ENCODE data around the gene CENPVL3.
"Not testable (repeated sequence)": the region's sequence is repeated elsewhere in the genome, so short reads cannot be mapped to it uniquely, and the experiment has no call there.

CENPVL3 gene

DNA sequence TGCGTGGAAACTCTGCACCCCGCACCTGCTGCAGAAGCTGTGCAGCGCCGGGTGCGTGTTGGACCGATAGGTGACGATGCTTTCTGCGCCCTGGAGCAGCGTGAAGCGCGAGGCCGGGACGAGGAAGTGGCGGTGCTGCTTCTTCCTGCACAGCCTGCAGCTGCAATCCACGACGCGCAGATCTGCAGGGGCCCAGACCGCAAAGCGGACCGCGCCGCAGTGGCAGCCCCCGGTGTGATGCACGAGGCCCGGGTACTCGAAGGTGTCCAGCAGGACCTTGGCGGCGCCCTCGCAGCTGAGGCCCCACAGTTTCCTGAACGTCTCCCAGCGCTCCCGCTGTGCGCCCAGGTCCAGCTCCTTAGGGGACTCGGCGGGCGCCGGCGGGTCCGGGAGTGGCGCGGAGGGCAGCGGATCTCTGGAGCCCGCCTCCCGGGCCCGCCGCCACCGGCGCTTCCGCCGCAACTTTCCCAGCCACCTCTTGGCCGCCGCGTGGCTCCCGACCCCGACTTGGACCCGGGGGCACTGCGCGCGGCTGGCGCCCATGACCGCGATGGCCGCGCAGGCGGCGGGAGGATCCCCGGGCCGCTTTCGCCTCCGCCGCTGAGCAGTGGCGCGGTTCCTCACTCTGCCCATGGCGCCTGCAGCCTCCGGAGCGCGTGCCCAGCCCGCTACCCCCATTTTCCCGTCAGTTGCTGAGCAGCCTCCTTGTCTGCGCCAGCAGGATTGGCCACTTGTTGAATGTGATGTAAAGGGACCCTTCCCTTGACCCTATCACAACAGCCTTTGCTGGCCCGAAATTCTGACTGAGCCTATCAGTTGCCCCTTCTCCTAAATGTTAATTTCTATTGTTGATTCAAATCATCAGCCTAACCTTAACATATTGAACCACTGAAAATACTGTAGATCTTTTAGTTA lies at the start of gene CENPVL3:
CENPVL3 (minus strand) TSS at position 672 of the 915 bp plus-strand sequence; CDS start at position 633, 39 bp downstream.
- not testable (repeated sequence) for H3K27ac ChIP-seq

GRCh38 chrX:51665981-51666380 lies 47.3 kb upstream of the CENPVL3 start:
- no peak overlapping the region for H3K27ac ChIP-seq
- TF ChIP-seq, protein P1, sequence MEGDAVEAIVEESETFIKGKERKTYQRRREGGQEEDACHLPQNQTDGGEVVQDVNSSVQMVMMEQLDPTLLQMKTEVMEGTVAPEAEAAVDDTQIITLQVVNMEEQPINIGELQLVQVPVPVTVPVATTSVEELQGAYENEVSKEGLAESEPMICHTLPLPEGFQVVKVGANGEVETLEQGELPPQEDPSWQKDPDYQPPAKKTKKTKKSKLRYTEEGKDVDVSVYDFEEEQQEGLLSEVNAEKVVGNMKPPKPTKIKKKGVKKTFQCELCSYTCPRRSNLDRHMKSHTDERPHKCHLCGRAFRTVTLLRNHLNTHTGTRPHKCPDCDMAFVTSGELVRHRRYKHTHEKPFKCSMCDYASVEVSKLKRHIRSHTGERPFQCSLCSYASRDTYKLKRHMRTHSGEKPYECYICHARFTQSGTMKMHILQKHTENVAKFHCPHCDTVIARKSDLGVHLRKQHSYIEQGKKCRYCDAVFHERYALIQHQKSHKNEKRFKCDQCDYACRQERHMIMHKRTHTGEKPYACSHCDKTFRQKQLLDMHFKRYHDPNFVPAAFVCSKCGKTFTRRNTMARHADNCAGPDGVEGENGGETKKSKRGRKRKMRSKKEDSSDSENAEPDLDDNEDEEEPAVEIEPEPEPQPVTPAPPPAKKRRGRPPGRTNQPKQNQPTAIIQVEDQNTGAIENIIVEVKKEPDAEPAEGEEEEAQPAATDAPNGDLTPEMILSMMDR (conservative IDR thresholded peaks at IDR 0.05), result no peak

DNA sequence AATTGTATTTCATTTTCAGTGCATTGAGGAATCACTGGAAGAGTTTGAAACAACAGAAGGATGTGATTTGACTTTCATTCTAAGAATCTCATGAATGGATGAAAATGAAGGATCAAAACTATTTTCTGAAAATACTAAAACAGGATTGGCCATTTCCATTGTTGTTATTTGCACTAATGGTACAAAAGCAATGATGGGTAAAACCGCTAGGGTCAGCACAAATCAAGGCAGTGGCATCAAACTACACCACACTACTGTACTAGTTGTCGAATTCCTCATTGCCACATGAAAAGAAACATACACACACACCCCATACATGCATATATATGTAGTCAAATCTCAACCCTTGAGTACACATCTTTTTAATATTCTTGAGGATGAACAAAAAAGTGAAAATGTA lies 24.7 kb upstream of the CENPVL3 start:
- TF ChIP-seq, protein P1 (conservative IDR thresholded peaks at IDR 0.05), result no peak
- H3K27ac ChIP-seq, result no peak overlapping the region

GRCh38 chrX:51641421-51642021 lies 22.8 kb upstream of the CENPVL3 start:
- no peak overlapping the region for H3K27ac ChIP-seq
- TF ChIP-seq, protein P1 (conservative IDR thresholded peaks at IDR 0.05), result peak; percentile 50

DNA sequence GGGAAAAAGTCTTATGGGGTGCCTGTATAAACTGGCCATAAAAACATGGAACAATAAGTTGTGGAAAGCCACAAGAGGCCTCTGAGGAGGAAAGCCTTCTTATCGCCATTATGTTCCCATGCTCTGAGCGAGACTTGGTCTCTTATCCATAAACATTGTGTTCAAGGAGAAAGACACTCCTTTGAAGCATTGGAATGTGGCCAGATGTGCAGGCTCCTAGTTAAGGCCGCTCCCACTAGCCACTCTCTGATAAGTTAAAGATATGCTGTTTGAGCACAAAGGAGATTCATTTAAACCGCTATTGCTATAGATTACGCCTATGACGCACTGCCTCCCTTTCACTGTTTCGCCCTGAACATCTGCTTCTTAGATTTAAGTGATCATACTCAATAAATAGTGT lies 17.8 kb upstream of the CENPVL3 start:
- H3K27ac ChIP-seq, result not testable (repeated sequence)

DNA sequence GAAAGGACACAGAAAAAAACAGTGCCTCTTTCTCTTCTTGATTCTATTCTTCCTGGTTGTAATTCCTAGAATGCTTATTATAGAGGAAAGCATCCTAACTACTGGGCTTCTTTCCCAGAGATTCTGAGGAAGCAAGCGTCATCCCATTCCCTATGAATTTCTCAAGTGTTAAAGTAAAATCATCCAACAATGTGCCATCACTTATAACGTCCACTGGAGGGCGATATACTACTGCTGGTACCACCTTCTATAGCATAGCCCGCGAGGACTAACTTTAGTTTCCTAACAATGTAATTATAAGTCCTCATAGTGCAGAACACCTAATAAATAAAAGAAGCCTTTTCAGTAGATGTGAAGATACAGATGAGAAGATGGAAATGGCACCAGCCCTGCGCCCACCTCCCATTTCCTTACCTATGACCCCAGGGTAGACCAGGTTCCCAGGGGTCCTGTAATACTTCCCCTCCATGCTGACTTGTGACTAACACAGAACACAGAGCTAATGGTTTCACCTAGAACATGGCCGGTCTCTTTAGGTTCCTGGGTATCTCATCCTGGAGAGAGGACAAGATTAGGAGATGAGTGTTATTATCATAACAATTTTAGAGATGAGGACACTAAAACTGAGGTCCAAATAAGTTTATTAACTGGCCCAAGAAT lies 4.2 kb downstream of the CENPVL3 start:
- TF ChIP-seq, protein P1 (conservative IDR thresholded peaks at IDR 0.05), result peak; percentile 47; the same call in 1 of the 2 replicates

GRCh38 chrX:51608766-51609165 lies 9.9 kb downstream of the CENPVL3 start:
- H3K27ac ChIP-seq, result no peak overlapping the region
- TF ChIP-seq, protein P1 (conservative IDR thresholded peaks at IDR 0.05), result no peak

More for the DNA sequence above, 4.2 kb downstream of the CENPVL3 start:
- H3K27ac ChIP-seq, result no peak overlapping the region

DNA sequence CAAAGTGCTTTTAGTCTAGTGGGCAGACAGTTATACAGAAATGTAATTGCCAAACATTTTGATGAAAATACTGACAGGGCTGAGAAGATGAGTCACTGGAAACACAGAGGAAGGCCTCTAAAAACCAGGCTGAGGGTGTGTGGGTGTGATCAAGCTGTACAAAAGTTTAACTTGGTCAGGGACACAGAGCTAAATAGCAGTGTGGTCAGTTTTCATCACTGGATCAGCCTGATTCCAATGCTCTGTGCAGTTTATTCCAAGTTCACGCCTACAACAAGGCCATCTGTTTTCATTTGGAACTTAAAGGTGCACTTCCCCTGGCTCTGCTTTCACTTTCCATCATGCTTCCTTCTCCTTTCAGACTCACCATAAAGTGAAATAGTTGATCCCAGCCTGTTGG lies 10.6 kb downstream of the CENPVL3 start:
- H3K27ac ChIP-seq, result no peak overlapping the region
- TF ChIP-seq, protein P1 (conservative IDR thresholded peaks at IDR 0.05), result no peak

All from VCaP (cell line).